ENCODE measurements around the gene MPG.
"Not testable (repeated sequence)": the region's sequence is repeated elsewhere in the genome, so short reads cannot be mapped to it uniquely, and the experiment has no call there.

Gene MPG

DNA sequence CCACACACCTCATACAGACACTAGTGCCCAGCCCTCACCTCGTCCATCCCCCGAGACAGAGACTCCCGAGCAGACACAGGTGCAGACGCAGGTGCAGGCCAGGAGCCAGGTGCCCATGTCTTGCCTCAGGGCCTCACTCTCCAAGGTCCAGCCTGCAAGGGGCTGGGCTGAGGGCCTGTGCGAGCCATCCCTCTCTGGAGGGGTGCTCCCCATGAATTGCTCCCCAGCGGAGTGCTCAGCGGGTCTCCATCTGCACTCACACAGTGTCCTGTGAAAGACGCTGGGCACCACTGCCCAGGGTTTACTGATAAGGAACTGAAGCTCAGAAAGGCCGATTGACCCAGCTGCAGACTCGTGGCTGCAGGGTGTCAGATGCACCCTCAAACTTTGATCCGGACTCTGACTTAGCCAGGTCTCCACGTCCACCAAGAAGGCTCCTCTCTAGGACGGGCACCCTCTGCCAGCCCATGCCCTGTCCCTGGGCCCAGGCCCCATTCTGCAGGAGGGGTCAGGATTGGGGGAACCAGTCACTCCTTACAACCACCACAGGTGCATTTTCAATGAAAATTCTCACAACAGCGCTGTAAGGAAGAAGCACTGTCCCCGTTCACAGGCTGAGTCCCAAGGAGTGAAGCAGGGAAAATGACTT lies 41.6 kb upstream of the MPG start:
- no peak overlapping the region for H3K4me3 ChIP-seq (replicated peaks; ENCODE audit: low read depth, low read length)
- TF ChIP-seq, protein P1, sequence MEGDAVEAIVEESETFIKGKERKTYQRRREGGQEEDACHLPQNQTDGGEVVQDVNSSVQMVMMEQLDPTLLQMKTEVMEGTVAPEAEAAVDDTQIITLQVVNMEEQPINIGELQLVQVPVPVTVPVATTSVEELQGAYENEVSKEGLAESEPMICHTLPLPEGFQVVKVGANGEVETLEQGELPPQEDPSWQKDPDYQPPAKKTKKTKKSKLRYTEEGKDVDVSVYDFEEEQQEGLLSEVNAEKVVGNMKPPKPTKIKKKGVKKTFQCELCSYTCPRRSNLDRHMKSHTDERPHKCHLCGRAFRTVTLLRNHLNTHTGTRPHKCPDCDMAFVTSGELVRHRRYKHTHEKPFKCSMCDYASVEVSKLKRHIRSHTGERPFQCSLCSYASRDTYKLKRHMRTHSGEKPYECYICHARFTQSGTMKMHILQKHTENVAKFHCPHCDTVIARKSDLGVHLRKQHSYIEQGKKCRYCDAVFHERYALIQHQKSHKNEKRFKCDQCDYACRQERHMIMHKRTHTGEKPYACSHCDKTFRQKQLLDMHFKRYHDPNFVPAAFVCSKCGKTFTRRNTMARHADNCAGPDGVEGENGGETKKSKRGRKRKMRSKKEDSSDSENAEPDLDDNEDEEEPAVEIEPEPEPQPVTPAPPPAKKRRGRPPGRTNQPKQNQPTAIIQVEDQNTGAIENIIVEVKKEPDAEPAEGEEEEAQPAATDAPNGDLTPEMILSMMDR (IDR thresholded peaks at IDR 0.05; ENCODE audit: low read length, missing control alignments), result no peak
- DNase-seq (ENCODE audit: low read depth), result no peak

DNA sequence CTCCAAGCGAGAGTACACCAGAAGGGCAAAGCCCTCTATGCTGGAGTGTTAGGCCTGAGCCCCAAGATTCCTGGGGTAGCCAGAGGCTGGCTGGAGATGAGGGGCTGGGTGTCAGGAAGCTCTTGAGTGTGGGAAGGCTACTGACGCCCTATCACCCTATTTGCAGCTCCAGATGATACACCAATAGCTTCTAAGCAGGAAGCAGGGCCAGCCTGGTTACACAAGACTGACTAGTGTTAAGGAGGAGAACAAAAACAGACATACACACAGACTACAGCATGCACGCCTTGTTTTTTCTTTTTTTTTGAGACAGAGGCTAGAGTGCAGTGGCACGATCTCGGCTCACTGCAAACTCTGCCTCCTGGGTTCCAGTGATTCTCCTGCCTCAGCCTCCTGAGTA lies 40.5 kb upstream of the MPG start:
- H3K4me3 ChIP-seq (replicated peaks; ENCODE audit: low read depth, low read length), result no peak overlapping the region
- DNase-seq (ENCODE audit: low read depth), result peak; percentile 8
- TF ChIP-seq, protein P1 (IDR thresholded peaks at IDR 0.05; ENCODE audit: low read length, missing control alignments), result no peak

DNA sequence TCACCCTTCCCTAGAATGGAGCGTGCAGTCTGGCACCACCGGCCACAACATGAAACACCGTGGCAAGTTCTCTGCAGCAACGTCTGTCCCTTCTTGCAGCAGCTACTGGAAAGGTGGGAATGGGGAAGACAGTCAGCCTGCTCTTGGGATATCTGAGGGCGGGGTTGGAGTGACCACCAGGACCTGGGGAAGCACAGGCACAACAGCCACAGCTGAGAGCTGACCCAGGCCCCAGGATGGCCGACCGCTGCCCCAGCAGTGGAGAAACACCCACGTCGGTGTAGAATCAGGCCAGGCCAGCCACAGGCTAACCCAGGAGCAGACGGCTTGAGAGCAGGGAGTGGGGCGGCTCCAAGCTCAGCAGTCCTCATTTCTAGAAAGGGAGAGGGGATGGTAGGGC lies 39.8 kb upstream of the MPG start:
- not testable (repeated sequence) for DNase-seq (ENCODE audit: low read depth); H3K4me3 ChIP-seq (replicated peaks; ENCODE audit: low read depth, low read length)

DNA sequence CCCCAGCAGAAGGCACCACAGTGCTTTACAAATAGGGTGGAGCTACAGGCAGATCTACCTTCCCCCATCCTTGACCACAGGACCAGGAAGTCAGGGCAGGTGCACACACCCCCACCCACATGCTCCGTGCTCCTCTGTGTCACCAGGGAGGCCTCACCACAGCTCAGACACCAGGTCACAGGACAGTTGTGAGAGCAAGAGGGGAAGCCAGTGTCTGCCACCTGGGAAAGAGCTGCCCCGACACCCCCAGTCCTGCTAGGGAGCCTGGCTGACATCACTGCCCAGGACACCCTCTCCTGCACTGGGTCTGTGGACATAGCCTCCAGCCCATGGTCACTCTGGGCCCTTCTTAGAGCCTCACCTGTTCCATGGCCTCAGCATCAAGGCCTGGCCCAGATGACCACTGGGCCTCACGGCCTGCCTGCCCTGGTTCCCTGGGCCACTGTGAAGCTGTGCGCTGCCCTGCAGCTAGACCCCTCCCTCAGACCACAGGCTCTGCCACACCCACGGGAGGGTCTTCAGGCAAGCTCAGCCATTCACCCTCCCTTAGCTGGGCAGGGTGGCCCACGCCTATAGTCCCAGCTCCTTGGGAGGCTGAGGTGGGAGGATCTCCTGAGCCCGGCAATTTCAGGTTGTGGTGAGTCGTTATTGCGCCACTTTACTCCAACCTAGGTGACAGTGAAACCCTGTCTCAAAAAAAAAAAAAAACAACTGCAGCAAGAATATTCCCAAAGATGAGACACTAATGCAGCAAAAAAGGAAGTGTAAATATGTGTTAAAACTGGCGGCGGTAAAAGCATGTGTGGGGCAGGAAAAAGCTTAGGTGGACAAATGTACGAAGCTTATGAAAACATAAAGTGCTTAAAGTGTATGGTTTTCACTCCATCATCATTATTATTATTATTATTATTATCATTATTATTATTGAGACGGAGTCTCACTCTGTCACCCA lies 38.8 kb upstream of the MPG start:
- no peak overlapping the region for H3K4me3 ChIP-seq (replicated peaks; ENCODE audit: low read depth, low read length)
- no peak for DNase-seq (ENCODE audit: low read depth)
- TF ChIP-seq, protein P1 (IDR thresholded peaks at IDR 0.05; ENCODE audit: low read length, missing control alignments), result no peak

DNA sequence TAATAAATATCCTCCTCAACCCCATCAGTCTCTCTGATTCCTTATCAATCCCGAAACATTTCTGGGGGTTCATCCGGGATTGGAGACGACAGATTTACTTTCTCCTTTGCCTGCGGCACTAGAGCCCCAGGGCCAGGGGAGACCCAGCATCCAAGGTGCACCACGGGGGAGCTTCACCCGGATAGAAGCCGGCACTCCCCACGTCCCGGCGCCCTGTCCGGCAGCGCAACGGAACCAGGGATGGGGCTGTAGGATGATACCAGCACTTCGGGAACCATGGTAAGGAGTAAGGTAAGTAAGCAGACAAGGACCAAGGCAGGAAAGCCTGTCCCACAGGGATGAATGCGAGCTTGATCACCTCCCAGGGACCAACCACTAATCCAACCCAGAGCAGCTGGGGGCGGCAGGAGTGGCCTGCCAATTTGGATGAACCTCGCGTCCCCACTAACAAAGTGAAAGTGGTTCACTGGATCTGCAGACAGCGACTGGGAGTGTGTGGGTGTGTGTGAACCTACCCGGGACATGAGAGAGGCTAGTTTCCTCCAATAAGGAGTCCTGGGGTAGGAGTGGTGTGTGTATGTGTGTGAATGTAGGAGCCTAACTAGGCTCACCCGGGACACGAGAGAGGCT lies 36.5 kb upstream of the MPG start:
- TF ChIP-seq, protein P1 (IDR thresholded peaks at IDR 0.05; ENCODE audit: low read length, missing control alignments), result no peak
- no peak overlapping the region for H3K4me3 ChIP-seq (replicated peaks; ENCODE audit: low read depth, low read length)
- no peak for DNase-seq (ENCODE audit: low read depth)

DNA sequence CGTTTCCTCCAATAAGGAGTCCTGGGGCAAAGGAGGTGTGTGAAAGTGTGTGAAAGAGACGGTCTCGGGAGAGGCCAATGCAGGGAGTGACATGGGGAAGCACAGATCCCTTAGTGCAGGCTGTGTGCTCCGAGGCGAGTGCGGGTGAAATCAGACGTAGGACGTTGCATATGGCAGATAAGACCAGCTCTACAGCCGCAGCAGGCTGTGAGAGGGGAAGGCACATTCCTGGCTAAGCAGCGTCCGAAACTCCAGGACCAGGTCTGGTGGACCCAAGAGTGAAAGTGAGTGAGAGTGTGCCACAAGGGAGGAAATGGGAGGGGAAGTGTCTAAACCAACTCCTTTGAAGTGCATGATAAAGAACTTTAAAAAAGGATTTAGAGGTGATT lies 36.0 kb upstream of the MPG start:
- H3K4me3 ChIP-seq (replicated peaks; ENCODE audit: low read depth, low read length), result no peak overlapping the region
- DNase-seq (ENCODE audit: low read depth), result no peak

DNA sequence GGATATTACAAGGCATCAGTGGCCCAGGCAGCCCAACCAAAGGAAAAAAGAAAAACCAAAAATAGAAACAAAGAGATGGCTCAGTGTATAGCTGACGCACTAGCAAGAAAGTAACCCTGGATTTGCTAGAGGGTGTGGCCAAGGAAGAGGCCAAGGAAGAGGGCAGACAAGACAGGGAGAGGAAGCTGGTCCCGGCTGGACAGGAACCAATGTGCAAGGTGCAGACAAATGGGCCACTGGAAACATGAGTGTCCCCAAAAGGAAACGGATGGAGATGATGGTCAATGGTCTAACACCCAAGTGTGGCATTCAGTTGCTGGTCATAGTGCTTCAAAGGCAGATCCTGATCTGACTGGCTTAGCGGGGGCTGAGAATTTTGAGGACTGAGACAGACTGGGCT lies 35.3 kb upstream of the MPG start:
- no peak overlapping the region for H3K4me3 ChIP-seq (replicated peaks; ENCODE audit: low read depth, low read length)
- no peak for DNase-seq (ENCODE audit: low read depth)
- TF ChIP-seq, protein P1 (IDR thresholded peaks at IDR 0.05; ENCODE audit: low read length, missing control alignments), result no peak

More for the DNA sequence above, 36.0 kb upstream of the MPG start:
- TF ChIP-seq, protein P1 (IDR thresholded peaks at IDR 0.05; ENCODE audit: low read length, missing control alignments), result no peak
